Activated naive CD8-positive, alpha-beta T cell treated with anti-CD3 and anti-CD28 coated beads, Interleukin-2, amount 50 U/mL, for 24 hours (primary cell): ENCODE results near the gene PAK4.
A peak's percentile ranks its signal among the peaks of the same experiment; 100 is the strongest.
"Not testable (repeated sequence)": the region's sequence is repeated elsewhere in the genome, so short reads cannot be mapped to it uniquely, and the experiment has no call there.

Source experiments
- ATAC-seq: fragments of 150-1000 bp; cut with Tn5 transposase; one replicate; pipeline ENCODE4 v1.10.0; 2021
- DNase-seq: peaks from one replicate; pipeline ENCODE4 v3.0.0; 2021
- H3K27ac Mint-ChIP-seq: one replicate; pipeline ENCODE4 v1.8.0; 2021; ENCODE audit warnings: mild to moderate bottlenecking, mixed read lengths
- H3K27me3 Mint-ChIP-seq: one replicate; pipeline ENCODE4 v1.8.0; 2021; ENCODE audit warnings: mixed read lengths
- H3K36me3 Mint-ChIP-seq: one replicate; pipeline ENCODE4 v1.8.0; 2021; ENCODE audit warnings: low read depth, mixed read lengths
- H3K4me1 Mint-ChIP-seq: one replicate; pipeline ENCODE4 v1.8.0; 2021; ENCODE audit warnings: mixed read lengths
- H3K4me3 Mint-ChIP-seq: one replicate; pipeline ENCODE4 v1.8.0; 2021; ENCODE audit warnings: mild to moderate bottlenecking, moderate library complexity, mixed read lengths
- H3K9me3 Mint-ChIP-seq: one replicate; pipeline ENCODE4 v1.8.0; 2021; ENCODE audit warnings: mixed read lengths

PAK4 gene

DNA sequence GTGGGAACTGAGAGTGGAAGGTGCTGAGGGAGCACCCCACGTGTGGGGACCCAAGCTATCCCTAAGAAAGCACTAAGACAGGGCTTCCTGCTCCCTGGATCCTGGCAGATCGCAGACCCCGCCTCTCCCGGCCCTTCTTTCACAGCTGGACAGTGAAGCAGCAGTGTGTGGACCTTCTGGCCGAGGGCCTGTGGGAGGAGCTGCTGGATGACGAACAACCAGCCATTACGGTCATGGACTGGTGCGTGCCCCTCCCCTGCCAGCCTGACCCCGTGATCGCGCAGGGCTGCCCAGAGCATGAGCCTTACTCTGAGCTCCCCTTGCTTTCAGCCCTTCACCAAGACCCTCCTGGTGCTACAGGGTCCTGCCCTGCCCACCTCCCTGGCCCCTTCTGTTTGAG lies 73.4 kb downstream of the PAK4 start:
- H3K36me3 Mint-ChIP-seq, result no peaks in the 10 kb centered on the region

DNA sequence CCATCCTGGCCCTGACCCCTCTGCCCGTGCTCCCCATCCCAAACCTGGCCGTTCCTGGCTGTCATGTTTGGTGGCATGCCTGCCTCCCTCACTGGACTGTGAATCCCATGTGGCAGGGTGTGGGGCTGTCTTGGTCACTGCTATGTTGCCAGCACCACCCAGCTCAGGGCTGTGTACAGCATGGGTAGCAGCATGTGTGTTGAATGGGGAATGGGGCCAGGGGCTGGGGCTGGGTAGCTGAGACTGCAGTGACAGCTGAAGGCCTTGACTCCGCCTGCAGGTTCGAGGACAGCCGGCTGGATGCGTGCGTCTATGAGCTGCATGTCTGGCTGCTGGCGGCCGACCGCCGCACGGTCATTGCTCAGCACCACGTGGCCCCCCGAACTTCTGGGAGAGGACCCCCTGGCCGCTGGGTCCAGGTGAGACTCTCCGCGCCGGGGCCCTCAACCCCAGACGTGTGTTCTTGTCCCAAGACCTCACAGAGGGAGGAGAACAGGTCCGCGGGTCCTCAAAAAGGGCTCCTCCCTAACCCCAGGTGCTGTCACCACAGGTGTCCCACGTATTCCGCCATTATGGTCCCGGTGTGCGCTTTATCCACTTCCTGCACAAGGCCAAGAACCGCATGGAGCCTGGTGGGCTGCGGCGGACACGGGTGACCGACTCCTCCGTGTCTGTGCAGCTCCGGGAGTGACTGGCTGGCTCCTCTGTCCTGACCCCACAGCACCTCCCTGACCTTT lies 74.6 kb downstream of the PAK4 start:
- no peaks in the 10 kb centered on the region for H3K9me3 Mint-ChIP-seq
- no peak overlapping the region for H3K27ac Mint-ChIP-seq
- peaks cover 12% of the 10 kb centered on the region for H3K4me1 Mint-ChIP-seq
- no peak overlapping the region for H3K4me3 Mint-ChIP-seq
- peaks cover 73% of the 10 kb centered on the region for H3K27me3 Mint-ChIP-seq
- H3K36me3 Mint-ChIP-seq, result no peaks in the 10 kb centered on the region
- ATAC-seq, result no peak
- DNase-seq, result no peak

More for the DNA sequence above, 73.4 kb downstream of the PAK4 start:
- peaks cover 13% of the 10 kb centered on the region for H3K4me1 Mint-ChIP-seq
- no peak for DNase-seq
- no peak for ATAC-seq
- peaks cover 75% of the 10 kb centered on the region for H3K27me3 Mint-ChIP-seq
- H3K27ac Mint-ChIP-seq, result no peak overlapping the region
- H3K4me3 Mint-ChIP-seq, result no peak overlapping the region
- no peaks in the 10 kb centered on the region for H3K9me3 Mint-ChIP-seq

GRCh38 chr19:39200803-39201115 lies 75.2 kb downstream of the PAK4 start:
- no peaks in the 10 kb centered on the region for H3K9me3 Mint-ChIP-seq
- H3K4me1 Mint-ChIP-seq, result peaks cover 8% of the 10 kb centered on the region
- H3K27ac Mint-ChIP-seq, result no peak overlapping the region
- peaks cover 69% of the 10 kb centered on the region for H3K27me3 Mint-ChIP-seq
- no peaks in the 10 kb centered on the region for H3K36me3 Mint-ChIP-seq
- DNase-seq (no peak), ATAC-seq (no peak)
- H3K4me3 Mint-ChIP-seq, result no peak overlapping the region

DNA sequence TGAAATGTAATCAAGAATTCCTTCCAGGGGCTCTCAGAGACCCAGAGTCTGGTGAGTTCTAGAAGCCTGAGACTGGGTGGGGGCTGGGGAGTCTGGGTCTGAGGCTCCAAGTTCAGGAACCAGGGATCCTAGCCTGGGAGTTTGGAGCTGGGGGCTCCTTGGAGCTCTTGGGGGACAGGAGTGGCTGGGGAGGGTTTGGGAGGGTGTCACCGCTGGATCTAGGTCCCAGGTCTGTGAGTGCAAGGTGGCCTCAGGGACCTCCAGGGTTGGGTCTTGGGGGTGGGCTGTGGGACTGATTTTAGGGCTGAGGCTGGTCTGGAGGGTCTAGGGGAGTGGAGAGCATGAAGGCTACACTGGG lies 77.4 kb downstream of the PAK4 start:
- ATAC-seq, result no peak
- Mint-ChIP-seq H3K27me3 (peaks cover 53% of the 10 kb centered on the region), H3K27ac (no peak overlapping the region), H3K36me3 (no peaks in the 10 kb centered on the region), H3K4me3 (no peak overlapping the region), H3K9me3 (no peaks in the 10 kb centered on the region), H3K4me1 (no peaks in the 10 kb centered on the region)
- DNase-seq, result no peak

GRCh38 chr19:39203372-39204341 lies 78.1 kb downstream of the PAK4 start, which contains the start of gene SYCN:
Gene SYCN, minus strand, starts transcription at chr19:39204263. Its CDS starts 9 bp downstream, at chr19:39204254.
- Mint-ChIP-seq H3K36me3 (no peaks in the 10 kb centered on the region), H3K9me3 (no peaks in the 10 kb centered on the region), H3K27ac (no peak within 1 kb of the TSS), H3K27me3 (peaks cover 47% of the 10 kb centered on the region), H3K4me3 (no peak within 1 kb of the TSS), H3K4me1 (no peaks in the 10 kb centered on the region)
- DNase-seq (no peak), ATAC-seq (no peak)

DNA sequence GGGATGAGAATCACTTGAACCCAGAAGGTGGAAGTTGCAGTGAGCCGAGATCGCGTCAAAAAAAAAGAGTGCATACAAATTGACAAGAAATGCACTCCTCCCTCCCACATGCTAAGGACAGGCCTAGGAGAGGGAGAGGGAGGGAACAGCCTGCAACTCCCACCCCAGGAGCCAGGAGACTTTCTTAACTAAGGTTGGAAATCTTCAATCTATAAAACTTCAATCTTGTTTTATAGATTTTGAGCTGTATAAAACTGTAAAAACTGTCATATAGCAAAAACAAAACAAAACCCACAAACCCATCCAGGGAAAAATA lies 79.8 kb downstream of the PAK4 start:
- DNase-seq, result no peak
- no peak for ATAC-seq
- H3K4me1 Mint-ChIP-seq, result no peaks in the 10 kb centered on the region
- no peaks in the 10 kb centered on the region for H3K36me3 Mint-ChIP-seq
- no peaks in the 10 kb centered on the region for H3K9me3 Mint-ChIP-seq
- H3K27ac Mint-ChIP-seq, result no peak overlapping the region
- no peak overlapping the region for H3K4me3 Mint-ChIP-seq
- H3K27me3 Mint-ChIP-seq, result peaks cover 40% of the 10 kb centered on the region

GRCh38 chr19:39206122-39206521 lies 80.5 kb downstream of the PAK4 start:
- no peak overlapping the region for H3K27ac Mint-ChIP-seq
- peaks cover 33% of the 10 kb centered on the region for H3K27me3 Mint-ChIP-seq
- ATAC-seq (no peak), DNase-seq (no peak)
- H3K4me1 Mint-ChIP-seq, result no peaks in the 10 kb centered on the region
- no peaks in the 10 kb centered on the region for H3K36me3 Mint-ChIP-seq
- H3K9me3 Mint-ChIP-seq, result no peaks in the 10 kb centered on the region
- H3K4me3 Mint-ChIP-seq, result no peak overlapping the region

DNA sequence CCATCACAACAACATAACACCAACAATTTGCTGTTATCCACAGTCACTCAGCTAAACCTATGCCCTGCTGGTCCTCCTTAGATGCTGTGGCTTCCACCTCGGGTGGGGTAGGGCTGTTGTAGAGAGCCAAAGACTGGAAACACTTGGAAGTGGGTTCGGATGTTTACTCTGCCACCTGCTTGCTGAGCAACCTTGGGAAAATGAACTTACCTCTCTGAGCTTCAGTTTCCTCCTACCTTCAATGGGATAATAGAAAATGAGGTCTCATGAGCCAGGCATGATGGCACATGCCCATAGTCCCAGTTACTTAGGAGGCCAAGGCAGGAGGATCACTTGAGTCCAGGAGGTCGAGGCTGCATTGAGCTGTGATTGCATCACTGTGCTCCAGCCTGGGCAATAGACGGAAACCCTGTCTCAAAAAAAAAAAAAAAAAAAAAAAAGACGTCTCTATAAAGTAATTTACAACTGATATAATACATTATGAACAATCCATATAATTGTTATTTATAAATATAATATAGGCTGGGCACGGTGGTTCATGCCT lies 81.8 kb downstream of the PAK4 start:
- H3K27ac Mint-ChIP-seq, result no peak overlapping the region
- H3K4me3 Mint-ChIP-seq, result no peak overlapping the region
- no peaks in the 10 kb centered on the region for H3K9me3 Mint-ChIP-seq
- no peak for DNase-seq
- no peaks in the 10 kb centered on the region for H3K4me1 Mint-ChIP-seq
- no peaks in the 10 kb centered on the region for H3K36me3 Mint-ChIP-seq
- ATAC-seq, result no peak
- H3K27me3 Mint-ChIP-seq, result peaks cover 21% of the 10 kb centered on the region

- no peak for DNase-seq
- H3K27ac Mint-ChIP-seq, result no peak overlapping the region
- no peak overlapping the region for H3K4me3 Mint-ChIP-seq
- no peaks in the 10 kb centered on the region for H3K9me3 Mint-ChIP-seq
- ATAC-seq, result no peak
- no peaks in the 10 kb centered on the region for H3K4me1 Mint-ChIP-seq
- H3K36me3 Mint-ChIP-seq, result no peaks in the 10 kb centered on the region
- peaks cover 12% of the 10 kb centered on the region for H3K27me3 Mint-ChIP-seq
Measured at GRCh38 chr19:39208175-39208795, 82.7 kb downstream of the PAK4 start.

- DNase-seq (no peak), ATAC-seq (no peak)
- Mint-ChIP-seq H3K9me3 (no peaks in the 10 kb centered on the region), H3K27me3 (peaks cover 5% of the 10 kb centered on the region), H3K4me1 (no peaks in the 10 kb centered on the region), H3K4me3 (no peak overlapping the region), H3K27ac (no peak overlapping the region), H3K36me3 (no peaks in the 10 kb centered on the region)
Measured at GRCh38 chr19:39209196-39209595, 83.6 kb downstream of the PAK4 start.

DNA sequence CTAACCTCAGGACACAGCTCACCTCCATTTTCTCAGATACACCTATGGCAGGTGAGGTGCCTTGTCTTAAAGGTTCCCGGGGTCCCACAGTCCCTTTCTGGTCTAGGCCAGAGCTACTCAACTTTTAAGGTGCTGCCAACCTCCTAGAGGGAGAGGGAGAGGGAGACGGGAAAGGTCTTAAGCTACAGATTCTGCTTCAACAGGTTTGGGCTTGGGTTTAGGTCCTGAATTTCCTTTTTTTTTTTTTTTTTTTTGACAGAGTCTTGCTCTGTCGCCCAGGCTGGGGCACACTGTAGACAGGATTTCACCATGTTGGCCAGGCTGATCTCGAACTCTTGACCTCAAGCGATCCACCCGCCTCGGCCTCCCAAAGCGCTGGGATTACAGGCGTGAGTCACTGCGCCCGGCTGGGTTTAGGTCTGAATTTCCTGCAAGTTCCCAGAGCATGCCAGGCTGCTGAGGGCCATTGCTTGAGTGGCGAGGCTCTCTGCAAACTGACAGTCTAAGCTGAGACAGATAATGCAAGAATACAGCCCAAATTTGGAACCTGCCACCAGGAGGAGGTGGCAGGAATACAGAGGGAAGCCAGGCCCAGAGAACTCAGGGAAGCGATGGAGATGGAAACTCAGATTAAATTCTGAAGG lies 86.3 kb downstream of the PAK4 start:
- no peak overlapping the region for H3K27ac Mint-ChIP-seq
- H3K9me3 Mint-ChIP-seq, result no peaks in the 10 kb centered on the region
- H3K27me3 Mint-ChIP-seq, result peaks cover under 1% of the 10 kb centered on the region
- no peak overlapping the region for H3K4me3 Mint-ChIP-seq
- DNase-seq, result no peak
- no peaks in the 10 kb centered on the region for H3K36me3 Mint-ChIP-seq
- no peaks in the 10 kb centered on the region for H3K4me1 Mint-ChIP-seq
- ATAC-seq, result no peak

DNA sequence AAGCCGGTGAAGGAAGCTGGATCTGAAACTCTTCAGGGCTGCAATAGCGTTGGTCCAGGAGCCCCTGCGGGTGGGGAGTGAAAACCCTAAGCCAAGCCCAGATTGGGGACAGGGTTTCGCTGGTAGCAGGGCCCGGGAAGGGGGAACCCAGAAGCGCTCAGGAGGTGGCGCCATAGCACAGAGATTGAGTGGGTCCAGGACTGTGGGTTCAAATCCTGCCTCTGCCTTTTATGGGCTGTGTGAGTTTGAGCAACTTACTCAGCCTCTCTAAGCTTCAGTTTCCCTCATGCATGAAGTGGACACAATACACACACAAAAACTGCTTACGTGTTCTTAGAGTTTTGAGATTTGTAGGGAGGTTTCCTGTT lies 86.8 kb downstream of the PAK4 start:
- H3K4me3 Mint-ChIP-seq, result no peak overlapping the region
- ATAC-seq (peak; percentile 89), DNase-seq (peak; percentile 73)
- H3K4me1 Mint-ChIP-seq, result no peaks in the 10 kb centered on the region
- H3K36me3 Mint-ChIP-seq, result no peaks in the 10 kb centered on the region
- H3K27me3 Mint-ChIP-seq, result peaks cover 5% of the 10 kb centered on the region
- no peaks in the 10 kb centered on the region for H3K9me3 Mint-ChIP-seq
- no peak overlapping the region for H3K27ac Mint-ChIP-seq

- DNase-seq, H3K4me3 Mint-ChIP-seq, H3K9me3 Mint-ChIP-seq, H3K27me3 Mint-ChIP-seq, ATAC-seq, H3K4me1 Mint-ChIP-seq, H3K27ac Mint-ChIP-seq, H3K36me3 Mint-ChIP-seq: not testable (repeated sequence)
Measured at GRCh38 chr19:39215323-39215722, 89.7 kb downstream of the PAK4 start.

- Mint-ChIP-seq H3K27me3 (peaks cover 7% of the 10 kb centered on the region), H3K4me3 (no peak overlapping the region), H3K36me3 (no peaks in the 10 kb centered on the region), H3K27ac (no peak overlapping the region), H3K4me1 (no peaks in the 10 kb centered on the region), H3K9me3 (no peaks in the 10 kb centered on the region)
- no peak for DNase-seq
- no peak for ATAC-seq
Measured at GRCh38 chr19:39217094-39217493, 91.5 kb downstream of the PAK4 start.
